NCI-H510A treated with DMSO at 0.1 percent for 48 hours (cell line): ENCODE results near the gene SPINDOC.

ENCODE experiments used
- DNase-seq: peaks from one replicate; lab custom pipeline; 2025; lab: John Stamatoyannopoulos, UW

The SPINDOC gene

DNA sequence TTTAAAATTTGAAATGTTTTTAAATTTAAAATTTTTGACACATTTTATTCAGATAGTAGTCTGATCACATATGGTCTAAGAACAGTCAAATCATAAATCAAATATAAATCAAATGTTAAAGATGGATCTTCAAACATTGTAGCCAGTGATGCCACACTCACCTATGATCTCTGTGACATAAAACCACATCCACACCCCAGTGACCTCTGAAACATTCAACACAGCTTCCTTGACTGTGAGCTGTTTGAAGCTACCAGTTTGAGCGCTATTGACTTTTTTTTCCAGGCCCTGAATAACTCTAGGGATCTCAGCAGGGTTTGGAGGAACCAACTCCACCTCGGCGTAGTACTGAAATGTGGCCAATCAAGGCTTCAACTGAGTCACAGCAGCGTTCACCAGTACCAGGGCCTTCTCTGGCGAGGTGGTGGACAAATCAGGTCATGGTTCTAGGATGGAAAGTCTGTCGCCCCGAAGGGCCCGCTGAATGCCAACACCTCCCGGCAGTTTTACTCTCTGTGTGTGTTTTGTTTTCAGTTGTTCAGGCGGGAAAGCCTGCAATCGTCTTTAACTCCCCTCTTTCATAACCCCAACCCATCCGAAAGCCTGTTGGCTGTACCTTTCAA, 21.4 kb downstream of the SPINDOC start:
- no peak for DNase-seq

DNA sequence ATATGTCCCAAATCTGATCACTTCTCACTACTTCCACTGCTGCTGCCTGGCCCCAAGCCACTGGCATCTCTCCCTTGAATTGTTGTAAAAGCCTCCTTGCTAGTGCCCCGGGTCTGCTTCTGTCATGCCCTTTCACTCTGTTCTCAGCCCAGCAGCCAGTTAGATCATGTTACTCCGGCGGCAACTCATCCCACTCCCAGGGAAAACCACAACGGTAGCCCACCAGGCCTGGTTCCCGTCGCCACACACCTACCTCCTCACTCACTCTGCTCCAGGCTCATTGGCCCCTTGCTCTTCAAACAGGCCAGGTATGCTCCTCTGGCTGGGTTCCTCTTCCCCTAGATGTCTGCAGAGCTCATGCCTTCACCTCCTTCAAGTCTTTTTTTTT, 21.9 kb downstream of the SPINDOC start:
- no peak for DNase-seq

DNA sequence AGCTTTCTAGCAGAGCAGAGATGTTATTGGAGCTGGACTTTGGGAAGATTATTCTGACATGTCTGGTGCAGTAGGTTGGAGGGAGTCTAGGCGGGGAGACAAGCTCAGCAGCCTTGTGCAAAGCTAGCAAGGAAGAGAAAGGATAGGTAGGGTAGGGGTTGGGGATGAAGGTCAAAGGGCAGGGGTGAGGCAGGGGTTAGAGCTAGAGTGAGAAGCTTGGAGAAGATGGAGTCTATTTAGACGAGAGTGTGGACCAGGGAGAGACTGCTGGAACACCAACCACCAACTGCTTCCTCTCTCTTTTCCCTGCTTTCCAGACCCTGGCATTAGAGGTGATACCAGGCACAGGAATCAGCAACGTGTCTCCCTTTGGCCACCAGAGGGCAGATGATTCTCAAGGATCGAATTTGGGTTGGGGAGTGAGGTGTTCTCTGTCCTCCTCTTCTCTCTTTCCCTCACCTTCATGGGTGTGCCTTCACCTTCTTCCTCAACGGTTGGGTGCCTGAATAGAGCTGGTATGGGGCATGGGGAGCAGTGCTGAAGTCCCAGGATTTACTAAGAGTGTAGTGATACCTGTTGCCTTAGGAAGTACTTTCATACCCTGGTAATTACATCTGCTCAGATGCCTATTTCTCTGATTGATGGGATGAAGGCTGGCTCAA, 23.9 kb downstream of the SPINDOC start:
- DNase-seq, result peak; percentile 90

DNA sequence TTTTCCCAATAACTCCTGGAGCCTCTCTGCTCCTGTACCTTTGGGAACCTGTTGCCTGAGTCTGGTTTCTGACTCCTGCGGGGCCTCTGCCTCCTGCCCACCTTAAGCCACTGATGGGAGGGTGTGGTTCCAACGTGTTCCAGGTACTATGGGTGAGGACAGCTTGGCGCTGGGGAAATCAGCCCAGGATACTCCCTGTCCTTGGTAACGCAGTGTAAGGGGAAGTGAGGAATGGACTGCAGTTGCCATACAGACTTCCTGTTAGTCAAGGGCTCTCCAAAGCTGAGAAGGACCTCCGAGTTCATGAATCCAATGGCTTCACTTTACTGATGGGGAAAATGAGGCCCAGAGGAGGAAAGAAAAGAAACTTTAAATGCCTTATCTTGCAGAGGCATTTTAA, 24.5 kb downstream of the SPINDOC start:
- peak; percentile 38 for DNase-seq

DNA sequence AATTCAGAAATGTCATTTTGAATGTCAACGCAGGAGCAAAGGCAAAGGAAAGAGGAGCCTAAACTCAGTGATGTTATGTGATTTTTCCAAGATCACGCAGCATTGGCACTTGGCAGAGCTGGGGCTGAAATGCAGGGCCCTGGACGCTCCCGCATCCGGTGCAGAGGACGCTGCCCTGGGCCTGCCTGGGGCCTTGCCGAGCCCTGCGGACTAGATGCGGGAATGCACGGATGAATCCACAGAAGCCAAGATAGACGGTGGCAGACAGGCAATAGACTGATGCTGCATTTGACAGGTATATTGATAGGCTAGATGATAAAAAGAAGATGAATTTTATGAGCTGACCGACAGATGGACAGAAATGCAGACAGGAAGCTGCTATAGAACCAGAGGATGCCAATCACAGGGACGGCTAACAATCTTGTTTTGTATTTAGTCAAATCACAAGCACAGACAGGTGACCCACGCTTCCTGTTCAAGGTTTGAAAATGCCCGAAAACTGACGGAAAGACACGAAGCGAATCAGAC, 25.0 kb downstream of the SPINDOC start:
- no peak for DNase-seq

DNA sequence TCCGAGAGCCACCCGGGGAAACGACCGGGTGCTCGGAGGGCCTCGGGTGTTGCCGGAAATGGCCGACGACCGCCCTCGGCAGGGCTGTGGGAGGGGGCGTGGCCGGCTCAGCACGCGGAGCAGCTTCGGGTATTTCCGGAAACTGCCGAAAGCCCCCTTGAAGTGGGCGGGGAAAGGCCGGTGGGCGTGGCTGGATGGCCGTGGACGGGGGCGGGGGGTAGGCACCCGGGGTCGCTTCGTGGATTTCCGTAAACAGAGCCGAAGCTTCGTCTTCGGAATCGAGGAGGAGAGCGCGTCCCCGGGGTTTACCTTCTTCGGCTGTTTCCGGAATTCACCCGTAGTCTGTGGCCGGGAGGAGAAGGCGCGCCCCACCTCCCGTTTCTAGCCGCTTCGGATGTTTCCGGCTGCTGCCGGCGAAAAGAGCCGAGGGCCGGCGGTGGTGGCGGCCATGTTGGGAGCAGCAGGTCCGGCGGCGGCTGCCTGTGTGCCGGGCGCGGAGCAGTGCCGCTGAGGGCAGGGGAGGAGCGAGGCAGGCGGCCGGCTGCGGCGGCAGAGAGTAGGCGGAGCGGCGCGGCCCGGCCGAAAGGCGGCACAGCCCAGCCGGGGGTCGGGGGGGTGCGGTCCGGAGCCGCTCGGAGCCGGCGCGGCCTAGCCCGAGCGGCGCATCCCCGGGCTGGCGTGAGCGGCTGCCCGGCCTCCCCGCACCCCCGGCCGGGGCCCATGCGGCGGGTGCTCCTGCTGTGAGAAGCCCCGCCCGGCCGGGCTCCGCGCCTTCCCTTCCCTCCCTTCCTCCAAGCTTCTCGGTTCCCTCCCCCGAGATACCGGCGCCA, 25.6 kb downstream of the SPINDOC start, which contains the start of gene MARK2:
MARK2 (plus strand) TSS at position 433 of the 830 bp plus-strand sequence; CDS start at position 830, 397 bp downstream.
- DNase-seq, result peak; percentile 100

DNA sequence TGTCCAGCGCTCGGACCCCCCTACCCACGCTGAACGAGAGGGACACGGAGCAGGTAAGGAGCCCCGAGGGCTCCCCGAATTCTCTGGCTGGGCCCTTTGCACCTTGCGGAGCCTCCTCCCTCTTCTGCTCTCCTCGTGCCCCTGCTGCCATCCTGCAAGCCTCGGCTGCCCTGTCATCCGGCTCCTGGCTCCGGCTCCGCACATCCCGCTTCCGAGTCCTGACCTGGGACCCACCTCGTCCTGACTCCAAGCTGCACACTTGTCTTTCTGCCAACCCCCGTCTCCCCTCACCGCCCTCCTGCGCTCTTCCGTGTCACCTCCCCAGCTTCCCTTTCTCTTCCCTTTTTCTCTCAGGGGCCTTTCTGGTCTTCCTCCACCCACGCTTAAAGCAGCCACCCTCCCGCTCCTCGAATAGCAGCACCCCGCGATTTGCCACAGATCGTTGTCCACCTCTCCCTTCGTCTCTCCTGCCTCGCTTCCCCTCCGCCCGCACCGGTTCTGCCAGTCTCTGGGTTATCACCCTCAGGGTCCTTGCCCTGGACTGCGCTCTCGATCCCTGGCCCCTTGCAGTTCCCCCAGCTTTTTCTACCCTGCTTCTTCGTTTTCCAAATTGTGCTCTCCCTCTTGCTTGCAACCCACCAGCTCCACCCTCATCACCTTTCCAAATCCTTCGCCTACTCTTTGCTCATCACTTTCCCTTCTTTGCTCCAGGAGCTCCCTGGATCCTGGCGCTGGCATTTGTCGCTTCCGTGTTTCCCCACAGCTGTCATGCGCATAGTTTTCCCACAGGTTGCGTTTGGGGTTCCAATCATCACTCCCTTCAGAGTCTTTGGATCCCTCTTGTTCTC, 26.5 kb downstream of the SPINDOC start:
- DNase-seq, result peak; percentile 19

DNA sequence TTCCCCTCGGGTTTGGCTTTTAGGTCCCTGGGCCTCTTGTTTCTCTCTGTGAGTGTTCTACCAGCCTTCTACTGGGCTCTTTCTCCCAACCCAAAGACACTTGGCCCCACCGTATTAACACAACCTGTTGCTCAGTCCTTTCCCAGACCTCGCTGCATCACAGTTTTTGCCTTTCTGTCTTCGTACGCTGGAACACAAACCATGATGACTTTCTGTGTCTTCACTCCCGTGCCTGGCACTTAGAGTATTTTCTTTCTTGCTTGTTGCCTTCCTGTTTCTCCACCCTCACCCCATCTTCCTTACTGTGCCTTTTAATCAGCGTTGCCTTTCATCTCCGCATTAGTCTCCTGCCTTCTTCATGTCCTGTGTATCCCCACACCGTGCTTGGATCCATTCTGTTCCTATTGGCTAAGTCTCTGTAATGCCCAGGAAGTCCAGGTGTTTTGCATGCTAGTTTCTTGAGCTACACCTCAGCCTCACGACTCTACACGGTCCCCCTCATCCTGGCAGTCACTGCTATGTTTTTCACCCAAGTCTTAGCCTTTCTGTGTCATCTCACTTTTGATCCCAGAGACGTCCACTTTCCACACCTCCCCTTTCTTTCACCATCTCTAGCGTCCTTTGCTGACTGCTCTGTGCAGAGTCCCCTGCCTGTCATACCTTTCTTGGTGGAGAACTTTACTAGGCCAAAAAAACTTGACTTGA, 27.3 kb downstream of the SPINDOC start:
- DNase-seq, result no peak

DNA sequence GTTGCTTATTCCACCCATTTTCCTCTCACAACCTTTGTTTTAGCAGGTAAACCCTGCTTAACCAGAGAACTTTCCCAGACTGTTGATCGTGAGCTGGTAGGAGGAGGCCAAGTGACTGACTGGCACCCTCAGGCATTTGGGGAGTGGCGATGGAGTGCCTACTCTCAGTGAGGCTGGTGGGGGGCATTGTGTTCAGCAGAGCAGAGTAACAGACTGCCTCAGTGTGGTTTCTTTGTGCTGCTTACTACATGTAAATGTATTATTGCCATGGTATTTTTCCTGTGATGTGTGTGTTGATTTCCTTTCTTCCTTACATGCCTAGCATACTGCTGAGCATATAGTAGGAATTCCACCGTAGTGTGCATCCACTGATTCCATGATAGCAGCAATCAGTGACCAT, 28.3 kb downstream of the SPINDOC start:
- peak; percentile 41 for DNase-seq

DNA sequence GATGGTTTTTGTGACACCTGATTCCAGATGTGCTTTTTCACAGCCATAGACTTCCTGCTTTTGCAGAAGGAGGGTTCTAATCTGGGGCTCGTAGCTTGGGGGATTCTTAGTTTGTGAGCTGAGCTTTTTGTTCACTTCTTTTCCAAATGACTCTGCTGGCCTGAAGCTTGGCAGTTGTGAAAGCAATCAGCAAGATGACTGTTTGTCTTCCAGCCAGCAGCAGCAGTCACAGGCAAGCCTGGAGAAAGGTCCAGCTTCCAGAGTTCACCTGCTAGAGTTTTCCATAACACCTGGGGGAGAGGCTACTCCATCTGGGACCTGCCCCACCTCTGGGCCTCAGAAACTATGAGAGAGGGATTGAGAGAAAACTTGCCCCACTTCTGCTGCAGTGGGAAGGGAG, 29.8 kb downstream of the SPINDOC start:
- no peak for DNase-seq

DNA sequence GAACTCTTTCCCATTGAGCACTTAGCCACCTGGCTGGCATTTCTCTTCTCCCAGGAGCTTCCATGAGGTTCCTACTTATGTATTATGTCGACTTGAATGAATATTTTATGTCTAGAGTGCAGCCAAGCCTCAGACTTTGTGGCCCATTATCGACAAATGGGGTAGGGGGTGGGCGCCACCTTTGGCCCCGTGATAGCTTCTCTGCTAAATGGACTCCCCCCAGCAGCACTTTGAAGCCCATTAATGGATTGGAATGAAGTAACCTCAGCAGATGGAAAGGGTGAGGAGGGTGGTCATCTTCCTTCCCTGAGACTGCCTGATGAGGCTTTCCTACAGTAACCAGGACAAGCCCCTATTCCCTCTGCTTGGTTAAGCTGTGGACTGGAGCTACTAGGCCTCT, 31.6 kb downstream of the SPINDOC start:
- no peak for DNase-seq

DNA sequence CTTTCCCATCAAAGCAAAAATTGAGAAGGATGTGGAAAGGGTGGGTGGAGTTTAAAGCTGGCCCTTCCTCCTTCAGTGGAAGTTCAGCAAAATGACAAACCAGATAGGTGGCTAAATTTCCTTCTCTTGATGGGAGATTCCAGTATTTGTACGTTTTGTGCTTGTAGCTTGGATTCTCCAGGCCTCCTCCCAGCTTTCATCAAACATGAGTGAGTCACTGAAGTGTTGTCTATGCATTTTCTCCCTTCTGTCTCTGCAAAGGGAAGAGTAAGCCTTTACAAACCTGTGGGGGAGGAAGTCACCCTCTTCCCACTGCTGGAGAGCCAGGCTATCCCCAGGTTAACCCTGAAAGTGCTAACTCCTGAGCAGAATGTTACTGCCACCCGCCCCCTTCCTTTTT, 32.0 kb downstream of the SPINDOC start:
- DNase-seq, result no peak

DNA sequence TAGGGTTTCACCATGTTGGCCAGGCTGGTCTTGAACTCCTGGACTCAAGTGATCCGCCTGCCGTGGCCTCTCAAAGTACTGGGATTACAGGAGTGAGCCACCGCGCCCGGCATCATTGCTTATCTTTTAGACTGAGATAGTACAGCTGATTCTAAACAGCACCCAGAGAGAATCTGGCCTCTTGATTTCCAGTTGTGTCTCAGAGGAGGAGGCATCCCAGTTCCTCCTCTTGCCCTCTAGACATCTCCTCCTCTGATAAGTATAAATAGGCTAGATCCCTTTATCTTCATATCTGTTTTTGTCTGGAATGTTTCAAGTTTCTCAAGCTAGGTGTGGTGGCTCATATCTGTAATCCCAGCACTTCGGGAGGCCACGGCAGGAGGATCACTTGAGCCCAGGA, 32.7 kb downstream of the SPINDOC start:
- DNase-seq, result no peak

DNA sequence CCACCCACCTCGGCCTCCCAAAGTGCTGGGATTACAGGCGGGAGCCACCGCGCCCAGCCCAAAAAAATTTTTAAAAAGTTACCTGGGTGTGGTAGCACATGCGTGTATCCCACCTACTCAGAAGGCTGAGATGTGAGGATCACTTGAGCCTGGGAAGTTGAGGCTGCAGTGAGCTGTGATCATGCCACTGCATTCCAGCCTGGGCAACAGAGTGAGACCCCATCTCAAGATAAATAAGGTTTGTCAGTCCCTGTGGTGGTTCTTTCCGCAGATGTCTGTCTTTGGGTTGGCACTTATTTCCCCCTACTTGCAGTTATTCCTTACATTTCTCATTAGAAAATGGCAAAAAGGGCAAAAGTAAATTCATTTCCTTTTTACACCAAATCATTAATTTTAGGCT, 33.6 kb downstream of the SPINDOC start:
- no peak for DNase-seq

DNA sequence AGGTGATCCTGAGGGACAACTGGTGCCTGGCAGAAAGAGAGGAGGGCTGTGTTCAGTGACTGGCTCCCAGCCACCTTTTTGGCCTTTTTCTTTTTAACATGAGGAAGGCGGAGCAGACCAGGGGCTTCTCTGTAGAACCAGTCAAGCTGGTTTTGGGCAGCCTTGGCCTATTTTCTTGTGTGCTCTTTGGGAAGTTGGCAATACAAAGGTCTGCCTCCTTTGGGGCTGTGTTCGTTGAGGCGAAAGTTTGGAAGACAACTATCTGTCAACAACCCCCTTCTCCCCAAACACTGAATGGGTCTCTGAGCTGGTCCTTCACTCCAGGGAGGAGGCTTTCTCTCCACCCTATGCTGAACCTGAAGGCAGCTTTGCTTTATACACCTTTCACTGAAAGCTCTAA, 34.1 kb downstream of the SPINDOC start:
- peak; percentile 43 for DNase-seq

DNA sequence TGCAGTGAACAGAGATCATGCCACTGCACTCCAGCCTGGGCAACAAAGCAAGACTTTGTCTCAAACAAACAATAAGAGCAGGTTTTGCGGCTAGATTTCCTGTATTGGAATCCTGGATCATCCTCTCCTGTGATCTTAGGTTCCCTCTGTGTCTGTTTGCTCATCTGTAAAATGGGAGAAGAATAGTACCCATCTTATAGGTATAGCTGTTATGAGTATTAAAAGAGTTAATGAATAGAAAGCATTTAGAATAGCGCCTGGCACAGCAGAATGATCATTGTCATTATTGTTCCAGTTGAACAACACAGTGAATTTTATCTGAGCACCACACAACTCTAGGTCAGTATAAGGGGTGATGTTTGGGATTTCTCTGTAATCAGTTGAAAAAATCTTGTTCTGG, 36.4 kb downstream of the SPINDOC start:
- no peak for DNase-seq

DNA sequence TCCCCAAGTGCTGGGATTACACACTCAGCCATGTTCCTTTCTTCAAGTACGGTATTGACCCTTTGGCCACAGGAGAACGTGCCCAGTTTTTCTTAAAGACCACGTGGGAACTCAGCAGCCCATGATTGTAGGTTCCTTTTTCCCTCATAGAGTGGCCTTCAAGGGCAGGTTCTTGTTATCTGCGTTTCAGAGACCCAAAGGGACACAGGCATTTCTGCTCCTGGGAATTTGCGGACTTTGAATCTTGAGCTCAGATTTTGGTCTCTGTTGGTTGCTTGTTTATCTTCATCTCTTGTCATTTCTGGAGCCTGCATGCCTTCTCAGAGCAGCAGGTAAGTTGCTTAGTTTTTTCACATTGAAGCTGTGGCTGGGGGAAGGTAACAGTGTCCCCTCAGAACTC, 37.7 kb downstream of the SPINDOC start:
- DNase-seq, result no peak

DNA sequence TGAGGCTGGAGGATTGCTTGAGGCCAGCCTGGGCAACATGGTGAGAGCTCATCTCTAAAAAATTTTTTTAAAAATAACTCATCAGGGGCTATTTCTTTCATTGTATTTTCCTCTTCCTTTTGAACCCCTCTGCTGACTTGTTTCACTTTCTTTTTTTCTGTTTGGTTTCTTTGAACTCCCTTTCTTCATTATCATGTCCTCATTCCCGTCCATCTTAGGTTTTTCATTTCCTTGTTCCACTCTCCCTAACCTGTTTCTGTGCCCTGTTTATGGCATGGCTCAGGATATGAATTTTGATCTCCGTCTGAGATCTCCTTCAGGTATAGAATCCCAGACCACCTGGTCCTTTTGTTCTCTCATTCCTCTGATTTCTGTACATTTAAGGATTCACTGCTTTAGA, 38.1 kb downstream of the SPINDOC start:
- DNase-seq, result no peak

DNA sequence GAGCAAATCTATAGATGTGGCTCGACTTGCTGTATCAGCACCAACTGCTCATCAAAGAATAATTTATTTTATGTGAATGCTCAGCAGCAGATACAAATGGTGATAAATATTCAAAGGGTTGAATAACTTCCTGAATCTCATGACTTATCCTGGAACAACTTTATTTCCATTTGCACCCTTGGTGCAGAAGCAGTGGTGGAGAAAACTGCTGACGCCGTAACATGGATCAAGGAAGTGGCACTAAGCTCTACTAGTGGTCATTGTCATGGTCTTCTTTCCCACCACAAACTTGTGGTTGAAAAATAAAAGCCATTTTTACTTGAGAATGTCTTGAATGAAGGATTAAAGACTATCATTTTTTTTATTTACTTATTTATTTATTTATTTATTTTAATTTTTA, 40.2 kb downstream of the SPINDOC start:
- DNase-seq, result no peak

DNA sequence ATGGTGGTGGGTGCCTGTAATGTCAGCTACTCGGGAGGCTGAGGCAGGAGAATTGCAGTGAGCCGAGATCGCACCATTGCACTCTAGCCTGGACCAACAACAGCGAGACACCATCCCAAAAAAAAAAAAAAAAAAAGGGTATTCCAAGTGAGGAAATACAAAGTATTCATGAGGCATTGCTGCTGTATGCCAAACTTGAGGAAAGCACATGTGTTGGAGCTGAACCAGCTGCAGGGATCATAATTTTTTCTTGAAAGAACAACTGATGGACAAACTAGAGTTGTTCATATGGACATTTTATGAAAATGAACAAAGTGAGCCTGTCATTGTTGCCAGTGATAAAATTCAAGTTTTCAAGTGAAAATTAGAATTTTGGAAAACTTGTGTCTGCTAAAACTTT, 41.4 kb downstream of the SPINDOC start:
- no peak for DNase-seq

DNA sequence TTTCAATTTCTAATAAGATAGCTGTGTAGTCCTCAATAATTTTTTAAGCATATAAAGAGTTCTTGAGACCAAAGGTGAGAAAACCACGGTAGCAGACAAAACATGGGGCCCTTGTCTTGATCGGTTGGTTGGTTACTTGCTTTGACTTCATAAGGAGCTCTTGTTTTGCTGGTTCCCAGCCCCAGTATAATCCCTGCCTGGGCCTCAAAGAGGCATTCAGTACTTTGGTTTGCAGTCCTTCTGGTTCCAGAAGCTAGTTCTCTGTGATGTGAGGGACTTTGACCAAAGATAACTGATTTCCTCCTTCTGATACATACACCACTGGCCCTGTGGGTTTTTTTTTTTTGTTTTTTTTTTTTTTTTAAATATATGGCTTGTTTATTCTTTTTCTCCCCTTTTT, 42.7 kb downstream of the SPINDOC start:
- DNase-seq, result no peak
